Measurements from ENCODE around the gene KMT5C. TPM values are rescaled to one million over a fixed set of nuclear protein-coding genes. Genes with fewer than 3 reads are reported as not detected.

KMT5C gene
- total RNA-seq, 1 experiment from 2014 or later = 63.1 TPM

GRCh38 chr19:55303477-55303876, 36.2 kb upstream of the KMT5C start:
- no peak for ATAC-seq
- H3K36me3 Mint-ChIP-seq = peaks cover 39% of the 10 kb centered on the region
- POLR2A ChIA-PET = no interaction called here
- no peak overlapping the region for H3K27ac Mint-ChIP-seq
- CTCF ChIA-PET = interaction anchor here (1.3 kb wide), 1 partner anchor 45 kb away, joined by 4 read pairs; no protein-coding TSS in a partner anchor
- H3K9me3 Mint-ChIP-seq = no peaks in the 10 kb centered on the region
- peaks cover 22% of the 10 kb centered on the region for H3K4me1 Mint-ChIP-seq
- TF ChIP-seq SMAD3 (CRISPR knock-in tag; IDR thresholded peaks at IDR 0.05; ENCODE audit: borderline replicate concordance) (no peak), JUN (CRISPR knock-in tag; IDR thresholded peaks at IDR 0.05) (no peak), IRF2 (CRISPR knock-in tag; IDR thresholded peaks at IDR 0.05; ENCODE audit: borderline replicate concordance, low read depth) (no peak), CDX4 (CRISPR knock-in tag; IDR thresholded peaks at IDR 0.05; ENCODE audit: borderline replicate concordance) (no peak), PREB (CRISPR knock-in tag; IDR thresholded peaks at IDR 0.05; ENCODE audit: borderline replicate concordance) (no peak), HMGXB4 (CRISPR knock-in tag; IDR thresholded peaks at IDR 0.05) (no peak), NFATC4 (CRISPR knock-in tag; IDR thresholded peaks at IDR 0.05) (no peak), TEAD1 (CRISPR knock-in tag; IDR thresholded peaks at IDR 0.05) (no peak), ERG (CRISPR knock-in tag; IDR thresholded peaks at IDR 0.05) (no peak), ZNF396 (CRISPR knock-in tag; IDR thresholded peaks at IDR 0.05; ENCODE audit: borderline replicate concordance) (no peak), ZMAT4 (CRISPR knock-in tag; IDR thresholded peaks at IDR 0.05) (no peak), E2F4 (CRISPR knock-in tag; IDR thresholded peaks at IDR 0.05; ENCODE audit: borderline replicate concordance, low read depth) (no peak), GRHL2 (CRISPR knock-in tag; IDR thresholded peaks at IDR 0.05; ENCODE audit: insufficient replicate concordance, severe bottlenecking) (no peak), USF1 (CRISPR knock-in tag; IDR thresholded peaks at IDR 0.05) (no peak), TEAD4 (CRISPR knock-in tag; IDR thresholded peaks at IDR 0.05) (no peak), ESRRA (CRISPR knock-in tag; IDR thresholded peaks at IDR 0.05; ENCODE audit: borderline replicate concordance) (no peak), NR3C1 (CRISPR knock-in tag; conservative IDR thresholded peaks at IDR 0.05; ENCODE audit: low read depth) (no peak), AFF4 (CRISPR knock-in tag; IDR thresholded peaks at IDR 0.05; ENCODE audit: borderline replicate concordance) (no peak), STAT6 (CRISPR knock-in tag; conservative IDR thresholded peaks at IDR 0.05; ENCODE audit: low read depth) (no peak)
- H3K27me3 Mint-ChIP-seq (ENCODE audit: low read depth) = no peaks in the 10 kb centered on the region
- no peak overlapping the region for H3K4me3 Mint-ChIP-seq
- no peak for DNase-seq (ENCODE audit: low spot score)
